Right lobe of liver (tissue), 6 donors: ENCODE measurements around the gene KLK11. TPM values are rescaled to one million over a fixed set of nuclear protein-coding genes. Genes with fewer than 3 reads are reported as not detected.

Experiments used
- ATAC-seq, 4 donors: fragments of 200-7000 bp; cut with Tn5 transposase; one replicate each; pipeline ENCODE4 v1.9.1; 2020; ENCODE audit warnings: mild to moderate bottlenecking in 4 of 4, moderate library complexity in 4 of 4
- DNase-seq, 3 donors: peaks; one replicate each; pipeline ENCODE4 v3.0.0-alpha.2; 2020
- H3K27ac ChIP-seq, 3 donors: fragments of 200-600 bp; one replicate each; pipeline ENCODE4 v1.8.0; 2022
- H3K27me3 ChIP-seq, 2 donors: fragments of 200-600 bp; one replicate each; pipeline ENCODE4 v1.8.0; 2022
- H3K36me3 ChIP-seq, 4 donors: fragments of 200-600 bp; sonication (generic) in 1 of 4; one replicate each; pipeline versions ENCODE4 v1.5.1 to v1.8.0; 2017 to 2022; ENCODE audit warnings: control low read depth in 1 of 4
- H3K4me1 ChIP-seq, 4 donors: fragments of 200-600 bp; sonication (generic) in 1 of 4; one replicate each; pipeline versions ENCODE4 v1.5.1 to v1.8.0; 2017 to 2022; ENCODE audit warnings: control low read depth in 1 of 4
- H3K4me3 ChIP-seq, 3 donors: fragments of 200-600 bp; one replicate each; pipeline ENCODE4 v1.8.0; 2022
- H3K9me3 ChIP-seq, 4 donors: fragments of 200-600 bp; sonication (generic) in 1 of 4; one replicate each; pipeline versions ENCODE4 v1.5.1 to v1.8.0; 2017 to 2022; ENCODE audit warnings: control low read depth in 1 of 4
- POLR2A ChIP-seq: fragments of 450-650 bp; IDR thresholded peaks from one replicate; pipeline ENCODE4 v1.6.1; 2017; ENCODE audit warnings: antibody characterized with exemption, mild to moderate bottlenecking
- WGBS: methylation state at CpG from one replicate; pipeline ENCODE4 v1.1.6; 2018; ENCODE audit warnings: low coverage, low lambda C conversion rate; ENCODE audit not compliant: insufficient coverage; ENCODE audit errors: missing lambda C conversion rate; 5-methylcytosine and 5-hydroxymethylcytosine counted together
- intact Hi-C, 2 donors: fragments of 100-400 bp; cut with DNase I; formaldehyde crosslinking; loops; one replicate each; pipeline versions ENCODE4 v1.11.2 to v1.14.1; 2022
- long read RNA-seq: library from polyadenylated mRNA; unstranded; transcript quantifications from one replicate; pipeline ENCODE4 v2.0.0, GENCODE V29; 2019
- total RNA-seq, 6 experiments: library from RNA; depleted of rRNA in 2 of 6; stranded (reverse); fragments of >200 nt in 2 of 6; fragmentation: NEBNext Ultra II Directional in 3 of 6; extraction: Animal tissue kit (Norgen Biotek cat#: 25700) in 3 of 6; gene quantifications; one replicate each; pipeline versions ENCODE4 v1.1.0 to v1.2.4, GENCODE V29; 2016 to 2023
- TF ChIP-seq, protein P1 (sequence below), 4 donors: fragments of 200-600 bp in 3 of 4; fragments of 450-650 bp in 1 of 4; IDR thresholded peaks; one replicate each; pipeline versions ENCODE4 v1.5.1 to v1.8.0; 2016 to 2022; ENCODE audit warnings: antibody characterized with exemption in 4 of 4, mild to moderate bottlenecking in 2 of 4
- donor health status: DM: no; HTN: yes; CAD: no.
- donor health status: DM: no; HTN: no; CAD: no.
- donor health status: DM: no; HTN: no; CAD: no.
- donor health status: DM: no; HTN: yes; CAD: no.
- donor health status: DM: no; HTN: yes; CAD: no.

KLK11 gene, protein sequence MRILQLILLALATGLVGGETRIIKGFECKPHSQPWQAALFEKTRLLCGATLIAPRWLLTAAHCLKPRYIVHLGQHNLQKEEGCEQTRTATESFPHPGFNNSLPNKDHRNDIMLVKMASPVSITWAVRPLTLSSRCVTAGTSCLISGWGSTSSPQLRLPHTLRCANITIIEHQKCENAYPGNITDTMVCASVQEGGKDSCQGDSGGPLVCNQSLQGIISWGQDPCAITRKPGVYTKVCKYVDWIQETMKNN
- total RNA-seq = not detected
- long read RNA-seq = 0 reads

DNA sequence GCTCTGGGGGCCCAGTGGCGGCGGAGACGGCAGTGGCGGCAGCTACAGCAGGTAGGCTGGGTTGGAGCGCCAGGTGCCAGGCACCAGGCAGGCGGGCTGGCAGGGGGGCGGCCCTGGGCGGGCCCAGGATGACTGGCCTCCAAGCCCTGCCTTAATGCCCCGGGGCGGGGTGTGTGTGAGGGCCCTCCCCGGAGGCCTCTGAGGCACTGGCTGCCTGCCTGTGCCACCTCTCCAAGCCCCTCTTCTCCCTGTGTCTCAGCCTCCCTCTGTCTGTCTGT, at the start of gene KLK11:
KLK11 (minus strand) TSS at position 63 of the 278 bp plus-strand sequence. CDS start 985 bp downstream, outside the sequence.
- no peak for DNase-seq
- no CpG with 5 or more reads among the region's 11 CpGs for WGBS
- H3K27ac ChIP-seq = no peak within 1 kb of the TSS
- intact Hi-C loops = no loop called here
- H3K27me3 ChIP-seq = no peaks in the 10 kb centered on the region
- no peak for TF ChIP-seq POLR2A
- TF ChIP-seq, protein P1, sequence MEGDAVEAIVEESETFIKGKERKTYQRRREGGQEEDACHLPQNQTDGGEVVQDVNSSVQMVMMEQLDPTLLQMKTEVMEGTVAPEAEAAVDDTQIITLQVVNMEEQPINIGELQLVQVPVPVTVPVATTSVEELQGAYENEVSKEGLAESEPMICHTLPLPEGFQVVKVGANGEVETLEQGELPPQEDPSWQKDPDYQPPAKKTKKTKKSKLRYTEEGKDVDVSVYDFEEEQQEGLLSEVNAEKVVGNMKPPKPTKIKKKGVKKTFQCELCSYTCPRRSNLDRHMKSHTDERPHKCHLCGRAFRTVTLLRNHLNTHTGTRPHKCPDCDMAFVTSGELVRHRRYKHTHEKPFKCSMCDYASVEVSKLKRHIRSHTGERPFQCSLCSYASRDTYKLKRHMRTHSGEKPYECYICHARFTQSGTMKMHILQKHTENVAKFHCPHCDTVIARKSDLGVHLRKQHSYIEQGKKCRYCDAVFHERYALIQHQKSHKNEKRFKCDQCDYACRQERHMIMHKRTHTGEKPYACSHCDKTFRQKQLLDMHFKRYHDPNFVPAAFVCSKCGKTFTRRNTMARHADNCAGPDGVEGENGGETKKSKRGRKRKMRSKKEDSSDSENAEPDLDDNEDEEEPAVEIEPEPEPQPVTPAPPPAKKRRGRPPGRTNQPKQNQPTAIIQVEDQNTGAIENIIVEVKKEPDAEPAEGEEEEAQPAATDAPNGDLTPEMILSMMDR (IDR thresholded peaks at IDR 0.05) = no peak
- H3K4me3 ChIP-seq = no peak within 1 kb of the TSS
- no peaks in the 10 kb centered on the region for H3K36me3 ChIP-seq
- ATAC-seq = peak in 1 of 4 donors; percentile 24
- no peaks in the 10 kb centered on the region for H3K9me3 ChIP-seq
- H3K4me1 ChIP-seq = no peaks in the 10 kb centered on the region

DNA sequence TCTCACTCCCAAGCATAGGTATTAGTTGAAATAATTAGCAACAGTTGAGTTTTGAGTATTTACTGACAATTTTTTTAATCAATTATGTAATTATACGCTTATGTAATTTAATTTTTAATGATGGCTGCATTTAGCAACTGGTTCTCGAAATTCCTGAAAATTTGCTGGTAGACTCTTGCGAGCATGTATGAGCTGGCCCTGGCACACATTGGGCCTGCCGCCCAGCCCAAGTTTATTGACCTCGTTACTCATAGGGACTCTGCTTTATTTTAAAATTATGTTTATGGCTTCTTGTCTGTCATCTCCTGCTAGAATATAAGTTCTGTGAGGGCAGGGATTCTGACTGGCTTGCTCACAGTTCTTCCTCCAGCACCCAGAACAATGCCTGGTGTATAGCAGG, 49.6 kb upstream of the KLK11 start:
- no peaks in the 10 kb centered on the region for H3K4me1 ChIP-seq
- H3K27ac ChIP-seq = no peak overlapping the region
- intact Hi-C loops = no loop called here
- TF ChIP-seq, protein P1 (IDR thresholded peaks at IDR 0.05) = no peak
- TF ChIP-seq POLR2A = no peak
- H3K36me3 ChIP-seq = no peaks in the 10 kb centered on the region
- ATAC-seq (no peak), DNase-seq (no peak)
- no peak overlapping the region for H3K4me3 ChIP-seq
- H3K9me3 ChIP-seq = peaks cover 0 to 5% (median 0%) of the 10 kb centered on the region in 4 donors
- H3K27me3 ChIP-seq = no peaks in the 10 kb centered on the region
- 53% methylated on average over 5 of the region's 5 CpGs for WGBS

DNA sequence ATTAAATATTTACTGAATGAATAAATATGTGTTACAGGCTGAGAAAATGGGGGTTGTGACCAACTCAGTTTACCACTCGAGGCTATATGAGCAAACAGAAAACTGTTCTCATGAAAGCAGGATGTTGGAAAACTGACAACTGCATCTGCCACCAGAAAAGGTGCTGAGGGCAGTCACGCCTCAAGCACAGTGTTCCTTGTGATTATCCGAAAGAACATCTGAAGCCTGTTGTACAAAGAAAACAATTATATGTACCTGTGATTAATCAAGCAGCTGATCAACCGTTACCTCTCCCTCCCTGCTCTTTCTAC, 44.6 kb upstream of the KLK11 start:
- DNase-seq = no peak
- no peak for ATAC-seq
- Histone ChIP-seq H3K27me3 (no peaks in the 10 kb centered on the region), H3K4me1 (no peaks in the 10 kb centered on the region), H3K9me3 (peaks cover 0 to 5% (median 0%) of the 10 kb centered on the region in 4 donors), H3K4me3 (no peak overlapping the region), H3K36me3 (no peaks in the 10 kb centered on the region), H3K27ac (no peak overlapping the region)
- intact Hi-C loops = no loop called here
- no peak for TF ChIP-seq POLR2A
- TF ChIP-seq, protein P1 (IDR thresholded peaks at IDR 0.05) = no peak
- 41% methylated on average over 4 of the region's 4 CpGs for WGBS

DNA sequence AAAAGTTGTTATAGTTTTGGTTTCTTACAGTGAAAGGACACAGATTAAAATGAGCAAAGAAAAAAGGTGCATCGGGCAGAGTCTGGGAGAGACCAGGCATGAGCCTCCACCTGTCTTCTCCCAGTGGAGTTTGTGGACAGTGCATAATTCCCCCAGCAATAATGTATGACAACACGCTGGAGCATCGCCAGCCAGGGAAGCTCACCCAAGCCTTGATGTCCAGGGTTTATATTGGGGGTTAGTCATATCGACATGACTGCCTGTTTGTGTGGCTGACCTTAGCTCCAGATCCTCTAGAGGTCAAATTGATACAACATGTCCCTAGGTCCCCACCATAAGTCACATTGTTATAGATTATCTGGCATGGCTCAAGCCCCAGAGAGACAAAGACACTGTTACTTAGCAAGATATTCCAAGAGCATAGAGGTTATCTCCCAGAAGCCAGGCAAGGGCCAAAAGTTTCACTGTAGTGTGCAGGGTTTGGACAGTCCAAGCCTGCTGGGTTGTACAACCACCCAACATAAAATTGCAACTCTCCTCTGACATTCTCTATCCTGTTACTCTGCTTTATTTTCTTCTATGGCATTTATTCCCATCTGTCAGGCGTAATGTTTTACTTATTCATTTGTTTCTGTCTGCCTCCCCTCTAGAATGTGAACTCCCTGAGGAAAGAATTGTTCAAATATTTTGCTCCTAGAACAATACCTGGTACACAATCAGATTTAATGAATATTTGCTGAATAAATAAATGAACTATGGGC, 44.1 kb upstream of the KLK11 start:
- H3K4me3 ChIP-seq = no peak overlapping the region
- 57% methylated on average over 4 of the region's 5 CpGs for WGBS
- no peaks in the 10 kb centered on the region for H3K36me3 ChIP-seq
- DNase-seq (no peak), ATAC-seq (no peak)
- H3K27me3 ChIP-seq = no peaks in the 10 kb centered on the region
- no peak for TF ChIP-seq POLR2A
- TF ChIP-seq, protein P1 (IDR thresholded peaks at IDR 0.05) = no peak
- intact Hi-C loops = no loop called here
- H3K4me1 ChIP-seq = no peaks in the 10 kb centered on the region
- peaks cover 0 to 5% (median 0%) of the 10 kb centered on the region in 4 donors for H3K9me3 ChIP-seq
- H3K27ac ChIP-seq = no peak overlapping the region
